Measurements from ENCODE around the gene IRF9.

The IRF9 gene, protein sequence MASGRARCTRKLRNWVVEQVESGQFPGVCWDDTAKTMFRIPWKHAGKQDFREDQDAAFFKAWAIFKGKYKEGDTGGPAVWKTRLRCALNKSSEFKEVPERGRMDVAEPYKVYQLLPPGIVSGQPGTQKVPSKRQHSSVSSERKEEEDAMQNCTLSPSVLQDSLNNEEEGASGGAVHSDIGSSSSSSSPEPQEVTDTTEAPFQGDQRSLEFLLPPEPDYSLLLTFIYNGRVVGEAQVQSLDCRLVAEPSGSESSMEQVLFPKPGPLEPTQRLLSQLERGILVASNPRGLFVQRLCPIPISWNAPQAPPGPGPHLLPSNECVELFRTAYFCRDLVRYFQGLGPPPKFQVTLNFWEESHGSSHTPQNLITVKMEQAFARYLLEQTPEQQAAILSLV

DNA sequence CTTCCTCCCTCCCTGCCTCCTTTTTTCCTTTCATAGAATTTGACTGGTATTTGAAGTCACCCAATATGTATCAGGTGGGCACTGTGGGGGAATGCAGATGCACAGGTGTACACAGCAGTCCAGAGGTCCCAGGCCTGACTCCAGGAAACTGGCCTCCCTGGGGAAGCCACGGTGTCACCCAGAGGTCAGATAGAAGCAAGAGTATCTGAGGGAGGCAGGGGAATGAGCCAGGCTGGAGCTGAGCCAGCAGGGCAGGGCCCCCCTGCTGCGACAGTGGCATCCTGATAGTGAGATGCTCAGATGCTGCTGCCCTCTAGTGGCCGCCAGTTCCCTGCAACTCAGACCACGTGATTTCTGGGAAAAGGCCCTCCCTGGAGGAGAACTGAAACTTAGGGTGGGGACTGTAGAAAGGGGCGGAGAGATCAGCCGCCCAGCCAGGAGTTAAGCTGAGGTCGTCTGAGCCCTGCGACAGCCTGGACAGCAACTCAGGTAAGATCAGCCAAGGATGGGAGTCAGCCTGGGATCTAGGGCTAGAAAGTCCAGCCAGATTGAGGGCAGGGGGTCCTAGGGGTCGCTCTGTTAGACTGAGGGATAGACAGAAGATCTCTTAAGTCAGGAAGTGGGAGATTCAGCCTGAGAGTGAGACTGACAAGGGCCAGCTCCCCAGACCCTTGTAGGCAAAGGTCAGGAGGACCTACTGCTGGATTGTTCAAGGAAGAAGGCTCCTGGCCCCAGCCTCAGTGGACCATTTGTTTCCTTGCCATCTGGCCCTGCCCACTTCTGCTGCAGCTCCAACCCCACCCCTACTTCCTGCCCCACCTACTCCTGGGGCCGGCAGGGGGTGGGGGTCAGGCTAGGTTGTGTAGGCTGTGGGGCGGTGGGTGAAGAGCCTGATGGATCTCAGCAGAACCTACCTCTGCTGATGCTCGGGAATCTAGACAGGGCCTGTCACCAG, at the start of gene IRF9:
TSS of gene IRF9 (plus strand) at position 416 of the 955 bp plus-strand sequence. CDS start 880 bp downstream, outside the sequence.
- TF ChIP-seq, protein P1, sequence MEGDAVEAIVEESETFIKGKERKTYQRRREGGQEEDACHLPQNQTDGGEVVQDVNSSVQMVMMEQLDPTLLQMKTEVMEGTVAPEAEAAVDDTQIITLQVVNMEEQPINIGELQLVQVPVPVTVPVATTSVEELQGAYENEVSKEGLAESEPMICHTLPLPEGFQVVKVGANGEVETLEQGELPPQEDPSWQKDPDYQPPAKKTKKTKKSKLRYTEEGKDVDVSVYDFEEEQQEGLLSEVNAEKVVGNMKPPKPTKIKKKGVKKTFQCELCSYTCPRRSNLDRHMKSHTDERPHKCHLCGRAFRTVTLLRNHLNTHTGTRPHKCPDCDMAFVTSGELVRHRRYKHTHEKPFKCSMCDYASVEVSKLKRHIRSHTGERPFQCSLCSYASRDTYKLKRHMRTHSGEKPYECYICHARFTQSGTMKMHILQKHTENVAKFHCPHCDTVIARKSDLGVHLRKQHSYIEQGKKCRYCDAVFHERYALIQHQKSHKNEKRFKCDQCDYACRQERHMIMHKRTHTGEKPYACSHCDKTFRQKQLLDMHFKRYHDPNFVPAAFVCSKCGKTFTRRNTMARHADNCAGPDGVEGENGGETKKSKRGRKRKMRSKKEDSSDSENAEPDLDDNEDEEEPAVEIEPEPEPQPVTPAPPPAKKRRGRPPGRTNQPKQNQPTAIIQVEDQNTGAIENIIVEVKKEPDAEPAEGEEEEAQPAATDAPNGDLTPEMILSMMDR (IDR thresholded peaks at IDR 0.05; ENCODE audit: low read depth, low read length): peak; percentile 93
- DNase-seq (ENCODE audit: extremely low read depth, low read depth): peak; percentile 90

DNA sequence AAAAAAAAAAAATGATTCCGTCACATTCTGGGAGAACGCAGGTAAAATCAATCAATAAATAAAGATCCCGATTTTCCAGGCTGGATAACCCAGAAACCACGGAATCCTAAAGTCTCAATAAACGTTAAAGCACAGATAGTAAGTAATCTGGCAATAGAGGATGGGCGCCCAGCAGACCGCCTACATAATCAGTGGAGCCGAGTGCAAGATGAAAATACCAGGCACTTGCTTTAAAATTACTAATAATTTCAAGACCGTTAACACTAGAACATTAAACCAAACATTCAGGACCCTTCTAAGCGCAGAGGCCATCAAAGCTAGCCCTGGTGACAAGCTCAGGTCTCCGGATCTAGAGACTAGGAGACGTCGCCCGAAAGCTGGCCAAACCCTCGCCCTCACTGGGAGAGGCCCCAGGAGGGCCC, 47.7 kb upstream of the IRF9 start:
- DNase-seq (ENCODE audit: extremely low read depth, low read depth): no peak
- TF ChIP-seq, protein P1 (IDR thresholded peaks at IDR 0.05; ENCODE audit: low read depth, low read length): no peak

DNA sequence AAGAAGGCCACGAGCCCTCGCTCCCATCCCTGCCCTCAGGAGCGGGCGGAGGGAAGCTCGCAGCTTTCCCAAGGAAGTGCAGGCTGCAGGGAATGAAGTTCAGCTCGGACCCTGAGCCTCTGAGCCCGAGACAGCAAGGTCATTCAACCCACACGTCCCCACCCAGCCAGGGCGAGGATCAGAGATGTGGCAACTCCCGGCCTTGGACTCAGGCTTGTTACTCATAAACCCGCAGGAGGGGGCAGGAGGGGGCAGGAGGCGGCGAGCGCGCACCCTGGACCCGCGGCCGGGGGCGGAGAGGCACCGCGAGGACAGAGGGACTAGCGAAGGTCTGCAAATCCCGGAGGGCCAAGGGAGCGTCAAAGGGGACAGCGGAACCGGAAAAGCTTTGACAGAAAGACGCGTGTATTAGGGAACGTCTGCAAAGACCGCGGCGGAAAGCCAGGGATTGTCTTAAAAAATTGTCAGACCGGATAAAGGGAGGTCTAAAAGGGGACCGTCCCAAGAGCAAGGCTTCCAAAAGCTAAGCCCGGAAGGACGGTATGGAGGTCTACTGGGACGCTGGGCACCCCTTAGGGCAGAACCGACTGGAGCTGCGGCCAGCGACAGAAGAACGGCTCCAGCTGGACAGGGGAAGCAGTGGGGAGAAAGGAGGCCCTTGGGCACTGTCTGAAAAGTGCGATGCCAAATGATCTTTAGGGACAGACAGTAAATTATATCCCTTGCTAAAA, 47.1 kb upstream of the IRF9 start:
- peak; percentile 53 for DNase-seq (ENCODE audit: extremely low read depth, low read depth)
- TF ChIP-seq, protein P1 (IDR thresholded peaks at IDR 0.05; ENCODE audit: low read depth, low read length): no peak

DNA sequence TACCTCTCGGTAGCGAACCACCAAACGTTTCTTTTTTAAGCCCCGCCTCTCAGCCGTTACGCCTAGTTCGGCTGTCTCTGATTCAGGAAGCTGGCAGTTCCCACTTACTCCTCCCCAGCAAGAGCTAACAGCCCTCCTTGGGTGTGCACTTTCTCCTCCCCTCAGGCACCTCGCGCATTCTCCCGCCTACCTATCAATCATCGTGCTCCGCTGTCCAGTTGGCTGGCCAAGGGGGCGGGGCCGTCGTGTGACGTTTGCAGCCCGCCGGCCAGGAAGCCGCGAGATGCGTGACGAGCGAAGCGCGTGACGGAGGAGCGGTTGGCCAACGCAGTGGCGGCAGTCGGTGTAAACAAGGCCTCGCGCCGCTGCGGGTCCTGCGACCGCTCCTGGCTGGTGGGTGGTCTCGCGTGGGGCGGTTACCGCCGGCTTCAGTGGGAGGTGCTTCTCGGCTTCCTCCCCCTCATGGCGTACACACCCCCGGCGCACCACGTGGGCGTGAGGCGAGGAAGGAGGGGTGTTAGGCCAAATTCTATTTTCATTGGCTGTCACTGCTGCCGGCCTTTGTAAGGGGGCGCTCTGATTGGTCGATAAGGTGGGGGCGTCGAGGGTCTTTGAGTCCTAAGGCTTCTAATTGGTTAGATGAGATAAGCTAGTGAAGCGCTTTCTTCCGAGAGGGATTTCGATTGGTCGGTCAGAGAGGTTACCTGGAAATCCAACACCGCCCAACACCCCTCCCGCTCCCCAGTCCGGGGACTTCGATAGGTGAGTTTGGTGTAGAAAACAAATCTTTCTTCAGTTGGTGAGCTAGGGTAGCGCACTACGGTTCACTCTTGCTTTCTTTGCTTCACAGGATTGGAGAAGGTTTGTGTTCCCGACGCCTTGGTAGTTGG, 46.3 kb upstream of the IRF9 start, which contains the start of the genes DCAF11 and NRL:
TSS of gene DCAF11 (plus strand) at position 246 of the 890 bp plus-strand sequence. CDS start 818 bp downstream, outside the sequence.
TSS of gene NRL (minus strand) at position 418 of the 890 bp plus-strand sequence. CDS start 32,101 bp downstream, outside the sequence.
- TF ChIP-seq, protein P1 (IDR thresholded peaks at IDR 0.05; ENCODE audit: low read depth, low read length): no peak
- peak; percentile 99 for DNase-seq (ENCODE audit: extremely low read depth, low read depth)

DNA sequence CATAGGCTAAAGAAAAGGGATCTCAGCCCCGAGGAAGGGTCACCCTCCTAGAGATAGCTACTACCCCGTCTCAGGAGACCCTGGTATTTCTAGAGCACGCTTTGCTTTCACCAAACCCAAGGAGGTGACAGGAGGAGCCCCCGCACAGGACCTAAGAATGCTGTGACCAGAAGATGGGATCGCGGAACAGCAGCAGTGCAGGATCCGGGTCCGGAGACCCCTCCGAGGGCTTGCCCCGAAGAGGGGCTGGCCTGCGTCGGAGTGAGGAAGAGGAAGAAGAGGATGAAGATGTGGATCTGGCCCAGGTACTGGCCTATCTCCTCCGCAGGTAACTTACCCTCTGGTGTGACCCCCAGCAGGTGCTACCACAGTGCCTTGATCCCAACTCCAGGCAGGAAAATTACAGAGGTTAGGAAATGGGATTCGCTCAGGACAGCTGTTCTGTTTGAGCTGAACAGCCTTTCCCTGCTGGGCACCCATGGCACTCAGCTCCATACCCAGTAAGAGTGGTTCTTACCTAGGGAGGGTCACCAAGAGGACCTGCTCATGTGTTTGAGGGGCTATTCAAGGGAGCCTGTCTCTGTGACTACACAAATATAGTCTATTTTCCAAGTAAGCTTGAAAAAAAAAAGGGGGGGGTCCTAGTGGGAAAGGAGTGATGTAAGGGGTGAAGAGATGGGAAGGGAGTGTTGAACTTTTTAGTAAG, 45.5 kb upstream of the IRF9 start:
- DNase-seq (ENCODE audit: extremely low read depth, low read depth): no peak
- TF ChIP-seq, protein P1 (IDR thresholded peaks at IDR 0.05; ENCODE audit: low read depth, low read length): no peak

All from AG09319 (cell line).